GM12891 (cell line): ENCODE measurements around the gene CD300H.

ENCODE experiments used
- POLR2A ChIP-seq: IDR thresholded peaks from 2 replicates; pipeline ENCODE4 v1.6.1; 2011; ENCODE audit warnings: low read depth, low read length, control low read depth
- TAF1 ChIP-seq: IDR thresholded peaks from 2 replicates; pipeline ENCODE4 v1.6.1; 2011; ENCODE audit warnings: low read depth, low read length, control low read depth

- TF ChIP-seq TAF1 (no peak), POLR2A (no peak)
These were observed 41.2 kb upstream of the CD300H start for GRCh38 chr17:74608511-74608910.
